Amniotic stem cell (primary cell): Measurements from ENCODE around the gene CP.
"Not testable (repeated sequence)": the region's sequence is repeated elsewhere in the genome, so short reads cannot be mapped to it uniquely, and the experiment has no call there.

Experiments used
- DNase-seq: peaks from one replicate; lab custom pipeline; 2025; lab: John Stamatoyannopoulos, UW

Gene CP

GRCh38 chr3:149227591-149228268, 6.1 kb upstream of the CP start:
- DNase-seq = no peak

GRCh38 chr3:149226776-149227175, 5.1 kb upstream of the CP start:
- no peak for DNase-seq

- DNase-seq = peak; percentile 28
Measured at GRCh38 chr3:149224736-149225594, 3.3 kb upstream of the CP start.

GRCh38 chr3:149223461-149223820, 1.8 kb upstream of the CP start:
- DNase-seq = no peak

- not testable (repeated sequence) for DNase-seq
Measured at GRCh38 chr3:149219380-149220121, 2.1 kb downstream of the CP start.

- DNase-seq = no peak
Measured at GRCh38 chr3:149217347-149217746, 4.3 kb downstream of the CP start.

- DNase-seq = no peak
Measured at GRCh38 chr3:149216193-149216869, 5.3 kb downstream of the CP start.

GRCh38 chr3:149215515-149215914, 6.1 kb downstream of the CP start:
- DNase-seq = no peak

GRCh38 chr3:149214702-149215101, 6.9 kb downstream of the CP start:
- no peak for DNase-seq

- DNase-seq = no peak
Measured at GRCh38 chr3:149212386-149212785, 9.2 kb downstream of the CP start.

GRCh38 chr3:149209431-149209830, 12.2 kb downstream of the CP start:
- DNase-seq = no peak

GRCh38 chr3:149207475-149207874, 14.2 kb downstream of the CP start:
- no peak for DNase-seq

GRCh38 chr3:149204390-149204991, 17.1 kb downstream of the CP start:
- no peak for DNase-seq

- DNase-seq = no peak
Measured at GRCh38 chr3:149203758-149204157, 17.9 kb downstream of the CP start.

- no peak for DNase-seq
Measured at GRCh38 chr3:149199474-149199873, 22.2 kb downstream of the CP start.

GRCh38 chr3:149198611-149199010, 23.0 kb downstream of the CP start:
- no peak for DNase-seq

- no peak for DNase-seq
Measured at GRCh38 chr3:149197669-149198068, 24.0 kb downstream of the CP start.

- DNase-seq = not testable (repeated sequence)
Measured at GRCh38 chr3:149196805-149197592, 24.6 kb downstream of the CP start.

GRCh38 chr3:149195221-149195620, 26.4 kb downstream of the CP start:
- DNase-seq = no peak

GRCh38 chr3:149188494-149188893, 33.1 kb downstream of the CP start:
- DNase-seq = no peak

- DNase-seq = no peak
Measured at GRCh38 chr3:149186721-149187120, 34.9 kb downstream of the CP start.
